H1 (cell line): ENCODE data around the gene KRT77. TPM values are rescaled to one million over a fixed set of nuclear protein-coding genes. Genes with fewer than 3 reads are reported as not detected.

Experiments
- CTCF ChIA-PET: fragments of 300-600 bp; sonication (Branson Sonifier 250); formaldehyde crosslinking; loops from one replicate; lab custom pipeline; 2021; ENCODE audit not compliant: partially characterized antibody; lab: Charles Lee
- POLR2A ChIA-PET: fragments of 300-600 bp; sonication (Branson Sonifier 250); formaldehyde crosslinking; loops from one replicate; lab custom pipeline; 2021; ENCODE audit warnings: inconsistent platforms; ENCODE audit not compliant: partially characterized antibody; lab: Charles Lee
- DNase-seq, 2 experiments: peaks; one replicate each; pipeline versions ENCODE4 v3.0.0 to v3.0.0-alpha.2; 2010 to 2022; ENCODE audit warnings: low spot score in 2 of 2, low read depth in 1 of 2, mixed read lengths in 1 of 2
- FAIRE-seq: peaks from 2 replicates; lab custom pipeline; 2011; peaks lifted over from hg19 to GRCh38; lab: Jason Lieb, UNC
- H2AFZ ChIP-seq: 2 replicates; pipeline ENCODE4 v1.8.1; 2012; ENCODE audit warnings: low read length, inconsistent platforms
- H2AK5ac ChIP-seq: 2 replicates; pipeline ENCODE4 v1.6.1; 2013; ENCODE audit warnings: low read depth, low read length
- H2BK120ac ChIP-seq: replicated peaks from 2 replicates; pipeline ENCODE3; 2013; ENCODE audit warnings: low read depth, low read length, inconsistent platforms
- H2BK12ac ChIP-seq: 2 replicates; pipeline ENCODE4 v1.6.1; 2013; ENCODE audit warnings: low read depth, low read length
- H2BK15ac ChIP-seq: 2 replicates; pipeline ENCODE4 v1.6.1; 2013; ENCODE audit warnings: low read length
- H2BK20ac ChIP-seq: 2 replicates; pipeline ENCODE4 v1.6.1; 2013; ENCODE audit warnings: low read length
- H2BK5ac ChIP-seq: 2 replicates; pipeline ENCODE4 v1.6.1; 2013; ENCODE audit warnings: low read depth, low read length
- H3K14ac ChIP-seq: 2 replicates; pipeline ENCODE4 v1.6.1; 2013; ENCODE audit warnings: inconsistent platforms; ENCODE audit not compliant: insufficient read length
- H3K18ac ChIP-seq: 2 replicates; pipeline ENCODE4 v1.6.1; 2013; ENCODE audit warnings: low read length; ENCODE audit errors: extremely low read depth
- H3K23ac ChIP-seq: 2 replicates; pipeline ENCODE4 v1.6.1; 2013; ENCODE audit warnings: inconsistent platforms; ENCODE audit not compliant: insufficient read length
- H3K23me2 ChIP-seq: 2 replicates; pipeline ENCODE4 v1.6.1; 2013; ENCODE audit warnings: low read depth, low read length
- H3K27ac ChIP-seq: 2 replicates; pipeline ENCODE4 v1.6.1; 2011; ENCODE audit warnings: low read depth, low read length, inconsistent platforms
- H3K27me3 ChIP-seq, 4 experiments: replicated peaks in 1 of 4; 1 replicate in 1 of 4; 2 replicates in 3 of 4; pipeline versions ENCODE4 v1.6.1 to v1.8.1; 2011 to 2013; ENCODE audit warnings: low read length in 3 of 4, mild to moderate bottlenecking in 3 of 4, inconsistent platforms in 2 of 4, mixed read lengths in 2 of 4, moderate library complexity in 1 of 4; ENCODE audit not compliant: control insufficient read depth in 3 of 4, insufficient read depth in 3 of 4; ENCODE audit errors: extremely low read depth in 1 of 4
- H3K36me3 ChIP-seq, 4 experiments: 2 replicates each; pipeline versions ENCODE4 v1.6.1 to v1.8.1; 2011 to 2013; ENCODE audit warnings: mild to moderate bottlenecking in 4 of 4, low read length in 3 of 4, moderate library complexity in 2 of 4, control low read depth in 1 of 4, inconsistent platforms in 1 of 4; ENCODE audit not compliant: insufficient read depth in 4 of 4, control insufficient read depth in 2 of 4
- H3K4ac ChIP-seq: replicated peaks from 2 replicates; pipeline ENCODE3; 2013; ENCODE audit warnings: low read length, low read depth, mixed read lengths, inconsistent platforms; ENCODE audit not compliant: insufficient read length
- H3K4me1 ChIP-seq, 4 experiments: replicated peaks in 1 of 4; 1 replicate in 1 of 4; 2 replicates in 3 of 4; pipeline versions ENCODE4 v1.6.1 to v1.8.1; 2011 to 2013; ENCODE audit warnings: low read length in 3 of 4, inconsistent platforms in 2 of 4, mixed read lengths in 1 of 4; ENCODE audit not compliant: insufficient read depth in 4 of 4, control insufficient read depth in 3 of 4
- H3K4me2 ChIP-seq, 2 experiments: 2 replicates each; pipeline versions ENCODE4 v1.6.1 to v1.8.1; 2011 to 2013; ENCODE audit warnings: low read depth in 2 of 2, low read length in 2 of 2, control low read depth in 1 of 2, inconsistent platforms in 1 of 2, mild to moderate bottlenecking in 1 of 2; ENCODE audit not compliant: insufficient read depth in 1 of 2
- H3K4me3 ChIP-seq, 4 experiments: fragments of 200-600, 300-600 bp in 1 of 4; sonication (generic), shearing (Covaris generic), sonication (Bioruptor Twin) in 1 of 4; 2 replicates each; pipeline versions ENCODE4 v1.5.1 to v1.8.1; 2011 to 2016; ENCODE audit warnings: low read length in 4 of 4, low read depth in 3 of 4, control low read depth in 2 of 4, inconsistent platforms in 2 of 4, mild to moderate bottlenecking in 2 of 4, mixed read lengths in 1 of 4, moderate library complexity in 1 of 4; ENCODE audit not compliant: insufficient read depth in 2 of 4; ENCODE audit errors: extremely low read depth in 1 of 4
- H3K56ac ChIP-seq: replicated peaks from 2 replicates; pipeline ENCODE3; 2013; ENCODE audit warnings: low read depth, mild to moderate bottlenecking, mixed read lengths, low read length, inconsistent platforms; ENCODE audit not compliant: insufficient read length
- H3K79me1 ChIP-seq: 2 replicates; pipeline ENCODE4 v1.6.1; 2013; ENCODE audit warnings: low read depth, low read length, control low read depth
- H3K79me2 ChIP-seq, 2 experiments: 2 replicates each; pipeline versions ENCODE4 v1.6.1 to v1.8.1; 2012 to 2013; ENCODE audit warnings: low read length in 2 of 2, mild to moderate bottlenecking in 2 of 2, inconsistent platforms in 1 of 2; ENCODE audit not compliant: insufficient read depth in 2 of 2, control insufficient read depth in 1 of 2
- H3K9ac ChIP-seq, 4 experiments: replicated peaks in 1 of 4; 1 replicate in 1 of 4; 2 replicates in 3 of 4; pipeline versions ENCODE4 v1.6.1 to v1.8.1; 2011 to 2013; ENCODE audit warnings: low read depth in 3 of 4, low read length in 3 of 4, control low read depth in 2 of 4, mild to moderate bottlenecking in 2 of 4, moderate library complexity in 2 of 4, inconsistent platforms in 1 of 4; ENCODE audit errors: extremely low read depth in 1 of 4
- H3K9me3 ChIP-seq, 2 experiments: 2 replicates each; pipeline versions ENCODE4 v1.6.1 to v1.8.1; 2012 to 2013; ENCODE audit warnings: mild to moderate bottlenecking in 2 of 2, moderate library complexity in 2 of 2, control low read depth in 1 of 2, inconsistent platforms in 1 of 2, low read depth in 1 of 2, low read length in 1 of 2, mixed read lengths in 1 of 2; ENCODE audit not compliant: insufficient read depth in 2 of 2
- H4K20me1 ChIP-seq, 2 experiments: replicated peaks in 1 of 2; 2 replicates each; pipeline versions ENCODE3 to v1.8.1; 2011 to 2013; ENCODE audit warnings: inconsistent platforms in 2 of 2, low read length in 2 of 2, mild to moderate bottlenecking in 1 of 2; ENCODE audit not compliant: insufficient read depth in 2 of 2, control insufficient read depth in 1 of 2
- H4K5ac ChIP-seq: 2 replicates; pipeline ENCODE4 v1.6.1; 2013; ENCODE audit warnings: low read length, low read depth, mixed read lengths, inconsistent platforms; ENCODE audit not compliant: insufficient read length
- H4K8ac ChIP-seq: 2 replicates; pipeline ENCODE4 v1.8.0; 2013; ENCODE audit warnings: mild to moderate bottlenecking, moderate library complexity, low read length, inconsistent platforms; ENCODE audit not compliant: insufficient read depth; ENCODE audit errors: extremely low read depth
- H4K91ac ChIP-seq: replicated peaks from 2 replicates; pipeline ENCODE3; 2013; ENCODE audit warnings: low read length, mixed read lengths, inconsistent platforms; ENCODE audit not compliant: insufficient read length
- EP300 ChIP-seq, 2 experiments: IDR thresholded peaks; 1 replicate in 1 of 2; 2 replicates in 1 of 2; pipeline ENCODE4 v1.6.1; 2011 to 2012; ENCODE audit warnings: low read depth in 2 of 2, low read length in 2 of 2, mild to moderate bottlenecking in 2 of 2, borderline replicate concordance in 1 of 2, inconsistent platforms in 1 of 2, moderate library complexity in 1 of 2
- GTF2F1 ChIP-seq: IDR thresholded peaks from 2 replicates; pipeline ENCODE4 v1.6.1; 2012; ENCODE audit warnings: low read depth, low read length, improper control_type of control experiment, borderline replicate concordance
- HDAC2 ChIP-seq, 2 experiments: fragments of 300-600 bp in 1 of 2; sonication (generic) in 1 of 2; IDR thresholded peaks; 2 replicates each; pipeline ENCODE4 v1.6.1; 2011 to 2012; ENCODE audit warnings: low read depth in 2 of 2, low read length in 2 of 2, mild to moderate bottlenecking in 2 of 2, moderate library complexity in 2 of 2, borderline replicate concordance in 1 of 2, inconsistent platforms in 1 of 2
- JUND ChIP-seq: IDR thresholded peaks from 2 replicates; pipeline ENCODE4 v1.6.1; 2011; ENCODE audit warnings: mild to moderate bottlenecking, improper control_type of control experiment, low read length
- KDM5A ChIP-seq: fragments of 200-600 bp; IDR thresholded peaks from 2 replicates; pipeline ENCODE4 v1.7.1; 2012; ENCODE audit warnings: mild to moderate bottlenecking, low read length, inconsistent platforms, mixed read lengths
- POLR2AphosphoS5 ChIP-seq: IDR thresholded peaks from 2 replicates; pipeline ENCODE4 v1.6.1; 2011; ENCODE audit warnings: low read depth, low read length
- RAD21 ChIP-seq, 2 experiments: IDR thresholded peaks in 1 of 2; conservative IDR thresholded peaks in 1 of 2; 2 replicates each; pipeline ENCODE4 v1.6.1; 2011; ENCODE audit warnings: low read depth in 2 of 2, low read length in 2 of 2, improper control_type of control experiment in 1 of 2, inconsistent platforms in 1 of 2, mild to moderate bottlenecking in 1 of 2, moderate library complexity in 1 of 2
- RNF2 ChIP-seq: fragments of 200-900, 300-1000 bp; sonication (generic); IDR thresholded peaks from 2 replicates; pipeline ENCODE4 v1.7.1; 2016; ENCODE audit warnings: borderline replicate concordance, low read depth, mild to moderate bottlenecking, antibody characterized with exemption, low read length; ENCODE audit not compliant: poor library complexity, severe bottlenecking; ENCODE audit errors: missing control alignments
- RXRA ChIP-seq: IDR thresholded peaks from 2 replicates; pipeline ENCODE4 v1.6.1; 2011; ENCODE audit warnings: low read depth, mild to moderate bottlenecking, low read length, moderate library complexity; ENCODE audit not compliant: insufficient read depth
- SP1 ChIP-seq: IDR thresholded peaks from 2 replicates; pipeline ENCODE4 v1.6.1; 2011; ENCODE audit warnings: low read depth, low read length
- SP4 ChIP-seq: IDR thresholded peaks from 2 replicates; pipeline ENCODE4 v1.6.1; 2012; ENCODE audit warnings: low read length, inconsistent platforms
- SUZ12 ChIP-seq: fragments of 200-600 bp; sonication (generic); IDR thresholded peaks from 2 replicates; pipeline ENCODE4 v1.6.1; 2012; ENCODE audit warnings: mild to moderate bottlenecking, inconsistent platforms, low read length, moderate library complexity, mixed read lengths
- whole genome bisulfite sequencing, 2 experiments: shearing (Covaris generic) in 1 of 2; methylation state at CpG; one replicate each; pipeline versions ENCODE4 v1.1.6 to v1.1.7; 2013 to 2015; ENCODE audit warnings: low lambda C conversion rate in 2 of 2, mixed read lengths in 2 of 2, inconsistent platforms in 1 of 2, low coverage in 1 of 2, missing lambda C conversion rate in 1 of 2; ENCODE audit not compliant: insufficient replicate concordance in 2 of 2, insufficient coverage in 1 of 2, insufficient read length in 1 of 2; ENCODE audit errors: extremely low coverage in 1 of 2, missing lambda C conversion rate in 1 of 2; 5-methylcytosine and 5-hydroxymethylcytosine counted together
- polyA plus RNA-seq, 7 experiments: library from polyadenylated mRNA; depleted of rRNA in 3 of 7; stranded (reverse) in 5 of 7; unstranded in 2 of 7; fragments of >200 nt in 5 of 7; fragments of 200-250 nt in 2 of 7; gene quantifications; 1 replicate in 5 of 7; 2 replicates in 1 of 7; 4 replicates in 1 of 7; pipeline versions ENCODE4 v1.2.1 to v1.2.3, GENCODE V29; 2011 to 2013; ENCODE audit warnings: missing spikeins in 2 of 7, mixed read lengths in 2 of 7
- total RNA-seq: library from RNA; stranded (reverse); fragmentation: NEBNext Ultra II Directional; extraction: Animal tissue kit (Norgen Biotek cat#: 25700); gene quantifications from 2 replicates; pipeline ENCODE4 v1.2.1, GENCODE V29; 2021
- TF ChIP-seq, protein P1 (sequence below): IDR thresholded peaks from 2 replicates; pipeline ENCODE4 v1.6.1; 2011; ENCODE audit warnings: low read depth, mild to moderate bottlenecking, low read length; ENCODE audit not compliant: insufficient read depth

Gene KRT77
- total and polyA plus RNA-seq, 2 of the 8 experiments (the other 6 are each of a cell fraction or from before 2014, with no cell fraction given), result 0.02 TPM; not detected in 1

DNA sequence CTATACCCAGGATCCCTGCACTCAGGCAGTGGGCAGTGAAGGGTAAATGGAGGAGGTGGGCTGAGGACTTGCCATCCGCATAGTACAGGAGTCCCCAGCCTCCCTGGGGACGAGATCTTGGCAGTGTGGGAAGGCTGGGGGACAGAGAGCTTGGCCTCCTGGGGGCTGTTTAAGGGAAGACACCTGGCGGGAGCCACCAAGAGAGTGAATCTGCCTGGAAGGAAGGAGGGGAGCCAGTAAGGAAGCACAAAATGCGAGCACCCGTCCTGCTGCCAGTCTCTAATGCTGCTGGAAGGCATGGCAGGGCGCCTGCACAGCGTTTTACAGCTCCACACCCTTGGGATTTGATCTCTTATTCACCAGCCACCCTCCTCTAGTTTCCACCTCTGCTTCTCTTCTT lies 43.9 kb downstream of the KRT77 start:
- no peak overlapping the region for H3K23ac ChIP-seq
- H3K14ac ChIP-seq, result no peak overlapping the region
- no peak overlapping the region for H2BK120ac ChIP-seq
- no peaks in the 10 kb centered on the region for H3K79me2 ChIP-seq
- H3K4me2 ChIP-seq, result no peak overlapping the region
- H3K4me3 ChIP-seq, result no peak overlapping the region
- H4K5ac ChIP-seq, result no peak overlapping the region
- no peaks in the 10 kb centered on the region for H3K27me3 ChIP-seq
- ChIA-PET CTCF (interaction anchor here (0.6 to 2.3 kb wide), 15 partner anchors 9 to 381 kb away, joined by 3 to 7 read pairs (median 4); no protein-coding TSS in a partner anchor), POLR2A (no interaction called here)
- DNase-seq (no peak), FAIRE-seq (no peak)
- no peak overlapping the region for H2BK5ac ChIP-seq
- 77% methylated on average over 7 of the region's 7 CpGs; no CpG with 5 or more reads in 1 of the 2 experiments for WGBS, 2 experiments
- no peaks in the 10 kb centered on the region for H3K79me1 ChIP-seq
- no peaks in the 10 kb centered on the region for H3K4me1 ChIP-seq
- no peak overlapping the region for H3K9ac ChIP-seq
- no peak overlapping the region for H4K8ac ChIP-seq
- H3K56ac ChIP-seq, result no peak overlapping the region
- no peaks in the 10 kb centered on the region for H4K20me1 ChIP-seq
- no peak overlapping the region for H2BK12ac ChIP-seq
- H4K91ac ChIP-seq, result no peak overlapping the region
- H3K27ac ChIP-seq, result no peak overlapping the region
- no peak overlapping the region for H3K18ac ChIP-seq
- H3K4ac ChIP-seq, result no peak overlapping the region
- no peak overlapping the region for H2AFZ ChIP-seq
- H3K9me3 ChIP-seq, result no peaks in the 10 kb centered on the region
- no peak overlapping the region for H2BK15ac ChIP-seq
- H3K23me2 ChIP-seq, result no peaks in the 10 kb centered on the region
- no peaks in the 10 kb centered on the region for H3K36me3 ChIP-seq
- no peak overlapping the region for H2AK5ac ChIP-seq
- no peak overlapping the region for H2BK20ac ChIP-seq
- TF ChIP-seq SP4, result no peak
- no peak for TF ChIP-seq SUZ12
- TF ChIP-seq HDAC2 (IDR thresholded peaks at IDR 0.05; ENCODE audit: borderline replicate concordance in 1 of 2, low read depth in 2 of 2, low read length in 2 of 2), result no peak
- TF ChIP-seq SP1, result no peak
- no peak for TF ChIP-seq RNF2
- TF ChIP-seq GTF2F1, result no peak
- TF ChIP-seq JUND, result no peak
- no peak; a peak in 1 of 4 replicates for TF ChIP-seq RAD21 (IDR thresholded peaks at IDR 0.05 in 1 of 2, conservative IDR thresholded peaks at IDR 0.05 in 1 of 2; ENCODE audit: low read depth in 2 of 2, low read length in 2 of 2)
- TF ChIP-seq, protein P1, sequence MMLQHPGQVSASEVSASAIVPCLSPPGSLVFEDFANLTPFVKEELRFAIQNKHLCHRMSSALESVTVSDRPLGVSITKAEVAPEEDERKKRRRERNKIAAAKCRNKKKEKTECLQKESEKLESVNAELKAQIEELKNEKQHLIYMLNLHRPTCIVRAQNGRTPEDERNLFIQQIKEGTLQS, result no peak
- no peak for TF ChIP-seq RXRA
- no peak for TF ChIP-seq EP300 (IDR thresholded peaks at IDR 0.05; ENCODE audit: borderline replicate concordance in 1 of 2, low read depth in 2 of 2, low read length in 2 of 2)
- no peak for TF ChIP-seq KDM5A
- no peak for TF ChIP-seq POLR2AphosphoS5
